DOHH2 (cell line): ENCODE data around the gene DCTD.

Source experiments
- H3F3A ChIP-seq: fragments of 200-600 bp; sonication (generic), shearing (Covaris generic); 2 replicates; pipeline ENCODE4 v1.6.0; 2016; ENCODE audit warnings: antibody characterized with exemption, mild to moderate bottlenecking; ENCODE audit not compliant: control insufficient read depth, insufficient read depth
- H3K27ac ChIP-seq: fragments of 200-600 bp; sonication (generic); 2 replicates; pipeline ENCODE4 v1.5.1; 2014; ENCODE audit warnings: low read depth, mild to moderate bottlenecking, low read length, moderate library complexity
- H3K27me3 ChIP-seq: fragments of 200-600 bp; sonication (generic); 2 replicates; pipeline ENCODE4 v1.6.1; 2014; ENCODE audit warnings: mild to moderate bottlenecking, low read length, mixed read lengths; ENCODE audit not compliant: control insufficient read depth
- H3K36me3 ChIP-seq: fragments of 200-600 bp; sonication (generic); 2 replicates; pipeline ENCODE4 v1.6.1; 2014; ENCODE audit warnings: mild to moderate bottlenecking, low read length, moderate library complexity, mixed read lengths; ENCODE audit not compliant: control insufficient read depth
- H3K4me1 ChIP-seq: fragments of 200-600 bp; sonication (generic); 2 replicates; pipeline ENCODE4 v1.6.1; 2014; ENCODE audit warnings: mild to moderate bottlenecking, low read length, mixed read lengths; ENCODE audit not compliant: control insufficient read depth
- H3K4me2 ChIP-seq: fragments of 200-600 bp; sonication (generic); 2 replicates; pipeline ENCODE4 v1.6.0; 2014; ENCODE audit warnings: mild to moderate bottlenecking, low read length, moderate library complexity
- H3K4me3 ChIP-seq: fragments of 200-600 bp; sonication (generic); 2 replicates; pipeline ENCODE4 v1.5.1; 2014; ENCODE audit warnings: mild to moderate bottlenecking, low read length, mixed read lengths
- H3K79me2 ChIP-seq: fragments of 200-600 bp; sonication (generic); 2 replicates; pipeline ENCODE4 v1.6.1; 2014; ENCODE audit warnings: mild to moderate bottlenecking, low read length, mixed read lengths; ENCODE audit not compliant: control insufficient read depth
- H3K9me2 ChIP-seq: fragments of 200-600 bp; sonication (generic); replicated peaks from 2 replicates; pipeline ENCODE4 v1.6.1; 2014; ENCODE audit warnings: mild to moderate bottlenecking, low read length, mixed read lengths; ENCODE audit not compliant: control insufficient read depth
- H3K9me3 ChIP-seq: fragments of 200-600 bp; sonication (generic); 2 replicates; pipeline ENCODE4 v1.6.1; 2014; ENCODE audit warnings: antibody characterized with exemption, low read length, mixed read lengths; ENCODE audit not compliant: control insufficient read depth, insufficient read depth
- H4K20me1 ChIP-seq: fragments of 200-600 bp; sonication (generic); 2 replicates; pipeline ENCODE4 v1.6.0; 2014; ENCODE audit warnings: low read depth, mild to moderate bottlenecking, antibody characterized with exemption, low read length, moderate library complexity; ENCODE audit not compliant: control insufficient read depth, insufficient read depth
- EZH2phosphoT487 ChIP-seq: fragments of 200-600 bp; sonication (generic); IDR thresholded peaks from 2 replicates; pipeline ENCODE4 v1.6.1; 2017; ENCODE audit warnings: borderline replicate concordance, mild to moderate bottlenecking, antibody characterized with exemption, low read length, moderate library complexity, mixed read lengths
- TF ChIP-seq, protein P1 (sequence below): fragments of 200-600 bp; sonication (generic); IDR thresholded peaks from one replicate; pipeline ENCODE4 v1.5.1; 2014; ENCODE audit warnings: antibody characterized with exemption, mild to moderate bottlenecking, low read depth, low read length; ENCODE audit not compliant: poor library complexity, severe bottlenecking

Gene DCTD

DNA sequence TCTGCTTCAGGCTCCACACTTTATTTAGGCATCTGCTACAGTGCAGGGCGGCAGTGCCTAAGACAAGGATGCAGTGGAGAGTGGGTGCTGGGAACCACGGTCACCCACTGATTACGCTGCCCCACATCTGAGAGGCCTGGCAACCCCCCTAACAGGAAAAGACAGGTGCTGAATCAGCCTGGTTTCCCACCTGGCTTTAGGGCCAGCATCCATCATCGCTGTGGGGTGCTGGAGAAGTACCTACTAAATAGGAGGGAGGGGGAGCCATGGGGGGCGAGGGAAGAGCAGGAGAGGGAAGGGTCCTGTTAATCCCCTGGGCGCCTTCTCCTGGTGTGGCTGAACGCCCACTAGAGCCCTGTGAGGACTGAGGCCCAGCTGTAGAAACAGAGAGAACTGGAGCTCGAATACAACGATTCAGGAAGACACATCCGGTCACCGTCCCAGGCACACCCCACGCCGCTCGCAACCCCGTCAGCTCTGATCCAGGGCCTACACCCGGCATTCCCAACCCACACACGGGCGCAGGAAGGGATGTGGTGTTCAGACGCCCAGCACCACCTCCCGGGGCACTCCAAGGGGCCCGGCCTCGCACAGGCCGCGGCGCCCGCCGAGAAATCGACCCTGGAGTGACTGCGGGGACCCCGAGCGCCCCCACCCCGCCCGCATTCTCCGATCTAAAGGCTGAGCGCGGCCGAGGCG lies 554 bp downstream of the DCTD start:
- H3K4me2 ChIP-seq, result peak overlapping the region; percentile 73
- peaks cover 29% of the 10 kb centered on the region for H3K4me1 ChIP-seq
- no peaks in the 10 kb centered on the region for H4K20me1 ChIP-seq
- H3K9me2 ChIP-seq, result no peaks in the 10 kb centered on the region
- H3K79me2 ChIP-seq, result no peaks in the 10 kb centered on the region
- H3F3A ChIP-seq, result no peaks in the 10 kb centered on the region
- H3K27me3 ChIP-seq, result peaks cover 18% of the 10 kb centered on the region
- peak overlapping the region; percentile 71 for H3K4me3 ChIP-seq
- H3K9me3 ChIP-seq, result no peaks in the 10 kb centered on the region
- TF ChIP-seq EZH2phosphoT487, result no peak
- TF ChIP-seq, protein P1, sequence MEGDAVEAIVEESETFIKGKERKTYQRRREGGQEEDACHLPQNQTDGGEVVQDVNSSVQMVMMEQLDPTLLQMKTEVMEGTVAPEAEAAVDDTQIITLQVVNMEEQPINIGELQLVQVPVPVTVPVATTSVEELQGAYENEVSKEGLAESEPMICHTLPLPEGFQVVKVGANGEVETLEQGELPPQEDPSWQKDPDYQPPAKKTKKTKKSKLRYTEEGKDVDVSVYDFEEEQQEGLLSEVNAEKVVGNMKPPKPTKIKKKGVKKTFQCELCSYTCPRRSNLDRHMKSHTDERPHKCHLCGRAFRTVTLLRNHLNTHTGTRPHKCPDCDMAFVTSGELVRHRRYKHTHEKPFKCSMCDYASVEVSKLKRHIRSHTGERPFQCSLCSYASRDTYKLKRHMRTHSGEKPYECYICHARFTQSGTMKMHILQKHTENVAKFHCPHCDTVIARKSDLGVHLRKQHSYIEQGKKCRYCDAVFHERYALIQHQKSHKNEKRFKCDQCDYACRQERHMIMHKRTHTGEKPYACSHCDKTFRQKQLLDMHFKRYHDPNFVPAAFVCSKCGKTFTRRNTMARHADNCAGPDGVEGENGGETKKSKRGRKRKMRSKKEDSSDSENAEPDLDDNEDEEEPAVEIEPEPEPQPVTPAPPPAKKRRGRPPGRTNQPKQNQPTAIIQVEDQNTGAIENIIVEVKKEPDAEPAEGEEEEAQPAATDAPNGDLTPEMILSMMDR, result no peak
- no peak overlapping the region for H3K27ac ChIP-seq
- H3K36me3 ChIP-seq, result no peaks in the 10 kb centered on the region; the same call in 1 of the 2 replicates

DNA sequence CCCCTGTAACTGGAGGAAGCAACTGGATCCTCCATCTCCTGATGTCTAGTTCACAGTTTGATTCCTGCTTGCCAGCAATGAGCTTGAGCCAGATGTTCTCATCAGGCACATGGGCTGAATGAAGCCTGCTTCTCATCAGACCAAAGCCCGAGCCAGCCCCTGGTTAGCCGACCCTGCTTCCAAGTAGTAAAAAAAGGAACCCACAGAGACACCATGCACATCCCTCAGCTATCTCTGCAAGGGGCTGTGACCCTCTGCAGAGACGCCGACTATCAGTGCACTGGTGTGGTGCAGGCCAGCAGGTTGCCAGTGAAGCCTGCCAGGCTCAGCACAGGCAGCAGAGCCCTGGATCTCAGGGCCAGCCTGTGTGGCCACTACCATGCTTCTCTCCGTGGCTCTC lies 2.8 kb downstream of the DCTD start:
- Histone ChIP-seq H3K36me3 (no peaks in the 10 kb centered on the region; the same call in 1 of the 2 replicates), H3K79me2 (no peaks in the 10 kb centered on the region), H3K9me2 (no peaks in the 10 kb centered on the region), H3K4me1 (peaks cover 29% of the 10 kb centered on the region), H3K4me3 (no peak overlapping the region), H3K4me2 (no peak overlapping the region), H3F3A (no peaks in the 10 kb centered on the region), H3K27ac (no peak overlapping the region), H3K9me3 (no peaks in the 10 kb centered on the region), H3K27me3 (peaks cover 7% of the 10 kb centered on the region), H4K20me1 (no peaks in the 10 kb centered on the region; the same call in 1 of the 2 replicates)
- TF ChIP-seq, protein P1, result no peak
- TF ChIP-seq EZH2phosphoT487, result no peak

DNA sequence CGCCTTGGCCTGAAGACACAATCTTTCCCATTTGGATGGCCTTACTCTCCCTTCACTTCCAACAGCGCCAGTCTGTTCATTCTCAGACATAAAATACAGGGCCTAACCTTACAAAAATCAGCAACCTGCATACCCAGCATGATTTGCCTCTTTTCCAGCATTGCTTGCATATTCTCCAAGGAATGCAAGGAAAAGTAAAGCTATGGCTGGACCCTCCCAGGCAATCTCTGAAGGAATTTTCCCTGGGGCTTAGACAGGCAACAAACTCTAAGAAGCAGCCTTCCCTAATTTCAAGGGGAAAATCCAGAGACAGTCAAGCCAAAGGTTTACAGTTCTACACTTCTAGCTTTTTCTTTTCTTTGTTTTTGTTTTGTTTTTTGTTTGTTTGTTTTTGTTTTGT lies 3.6 kb downstream of the DCTD start:
- H3K9me3 ChIP-seq, result no peaks in the 10 kb centered on the region
- H3K4me3 ChIP-seq, result no peak overlapping the region
- H3K36me3 ChIP-seq, result no peaks in the 10 kb centered on the region; the same call in 1 of the 2 replicates
- no peaks in the 10 kb centered on the region; the same call in 1 of the 2 replicates for H4K20me1 ChIP-seq
- 0 out of 2 replicates have a peak, but pooled peaks cover under 1% of the 10 kb centered on the region for H3K27me3 ChIP-seq
- no peaks in the 10 kb centered on the region for H3K9me2 ChIP-seq
- TF ChIP-seq EZH2phosphoT487, result no peak
- TF ChIP-seq, protein P1, result no peak
- H3K79me2 ChIP-seq, result no peaks in the 10 kb centered on the region
- no peak overlapping the region for H3K4me2 ChIP-seq
- H3K4me1 ChIP-seq, result peaks cover 24% of the 10 kb centered on the region
- H3K27ac ChIP-seq, result no peak overlapping the region
- no peaks in the 10 kb centered on the region for H3F3A ChIP-seq
